Esophagus muscularis mucosa (tissue), 3 donors: Measurements from ENCODE around the gene ITGB5.

Experiments used
- POLR2A ChIP-seq: fragments of 450-650 bp; IDR thresholded peaks from one replicate; pipeline ENCODE4 v1.6.1; 2017; ENCODE audit warnings: antibody characterized with exemption, moderate library complexity, mild to moderate bottlenecking, low read depth
- POLR2AphosphoS5 ChIP-seq, 2 donors: sonication (generic); formaldehyde crosslinking; IDR thresholded peaks; one replicate each; pipeline ENCODE4 v1.6.1; 2017; ENCODE audit warnings: antibody characterized with exemption in 2 of 2
- TF ChIP-seq, protein P1 (sequence below), 3 experiments: fragments of 200-600 bp in 2 of 3; fragments of 450-650 bp in 1 of 3; sonication (generic) in 2 of 3; IDR thresholded peaks; one replicate each; pipeline ENCODE4 v1.5.1; 2017 to 2019; ENCODE audit warnings: antibody characterized with exemption in 3 of 3, mild to moderate bottlenecking in 2 of 3, moderate library complexity in 1 of 3

DNA sequence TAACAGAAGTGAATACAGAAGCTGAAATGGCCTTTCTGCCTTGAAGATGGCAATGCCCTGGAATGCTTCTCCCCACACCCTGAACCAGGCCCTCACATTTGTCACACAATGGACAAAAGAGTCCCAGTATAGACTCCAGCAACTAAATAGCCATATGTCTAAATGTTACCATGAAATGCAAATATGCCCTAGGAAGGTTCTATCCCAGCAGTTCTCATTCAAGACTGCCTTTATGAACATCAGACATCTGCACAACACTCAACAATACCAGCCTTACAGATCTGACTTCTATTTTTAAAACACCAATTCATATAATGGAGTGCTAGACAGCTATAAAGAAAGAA, 7.9 kb downstream of the ITGB5 start:
- TF ChIP-seq, protein P1, sequence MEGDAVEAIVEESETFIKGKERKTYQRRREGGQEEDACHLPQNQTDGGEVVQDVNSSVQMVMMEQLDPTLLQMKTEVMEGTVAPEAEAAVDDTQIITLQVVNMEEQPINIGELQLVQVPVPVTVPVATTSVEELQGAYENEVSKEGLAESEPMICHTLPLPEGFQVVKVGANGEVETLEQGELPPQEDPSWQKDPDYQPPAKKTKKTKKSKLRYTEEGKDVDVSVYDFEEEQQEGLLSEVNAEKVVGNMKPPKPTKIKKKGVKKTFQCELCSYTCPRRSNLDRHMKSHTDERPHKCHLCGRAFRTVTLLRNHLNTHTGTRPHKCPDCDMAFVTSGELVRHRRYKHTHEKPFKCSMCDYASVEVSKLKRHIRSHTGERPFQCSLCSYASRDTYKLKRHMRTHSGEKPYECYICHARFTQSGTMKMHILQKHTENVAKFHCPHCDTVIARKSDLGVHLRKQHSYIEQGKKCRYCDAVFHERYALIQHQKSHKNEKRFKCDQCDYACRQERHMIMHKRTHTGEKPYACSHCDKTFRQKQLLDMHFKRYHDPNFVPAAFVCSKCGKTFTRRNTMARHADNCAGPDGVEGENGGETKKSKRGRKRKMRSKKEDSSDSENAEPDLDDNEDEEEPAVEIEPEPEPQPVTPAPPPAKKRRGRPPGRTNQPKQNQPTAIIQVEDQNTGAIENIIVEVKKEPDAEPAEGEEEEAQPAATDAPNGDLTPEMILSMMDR (IDR thresholded peaks at IDR 0.05), result no peak
- TF ChIP-seq POLR2A (no peak), POLR2AphosphoS5 (IDR thresholded peaks at IDR 0.05) (no peak)
